Measurements from ENCODE around the gene PARD3B.

DNA sequence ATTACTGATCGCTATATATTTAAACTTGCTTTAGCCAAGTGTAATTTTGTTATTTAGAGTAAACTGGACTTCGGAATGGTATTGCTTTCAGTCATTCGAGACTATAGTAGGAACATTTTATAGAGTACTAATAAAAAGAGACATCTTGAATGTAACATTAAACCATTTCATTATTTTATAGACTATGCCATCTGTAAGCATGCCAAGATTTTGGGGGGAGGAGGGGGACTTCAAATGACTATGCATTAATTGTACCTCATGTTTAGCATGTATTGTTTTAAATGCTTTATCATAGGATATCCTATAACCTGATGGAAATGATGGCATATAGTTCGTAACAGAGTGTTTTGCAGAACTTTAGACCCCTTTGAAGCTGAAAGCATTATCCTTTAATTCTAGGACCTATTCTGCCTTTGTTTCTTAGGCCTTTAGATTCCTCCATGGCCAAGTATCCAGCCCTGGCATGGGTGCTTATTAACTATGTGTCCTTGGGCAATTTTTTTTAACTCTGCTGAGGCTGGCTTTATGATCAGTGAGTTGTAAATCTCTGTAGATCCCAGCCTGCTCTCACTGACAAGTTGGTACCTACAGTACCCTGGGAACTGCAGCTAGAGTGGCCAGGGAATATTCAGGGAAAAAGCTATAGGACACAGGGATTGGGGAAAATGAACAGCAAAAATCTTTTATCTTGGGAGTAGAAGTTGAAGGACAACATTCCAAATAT is 93.4 kb downstream of the PARD3B start:
- TF ChIP-seq TAF1 (IDR thresholded peaks at IDR 0.05; ENCODE audit: borderline replicate concordance, low read depth, low read length) (no peak), POLR2A (IDR thresholded peaks at IDR 0.05; ENCODE audit: low read depth, low read length) (no peak), POLR2AphosphoS5 (IDR thresholded peaks at IDR 0.05; ENCODE audit: low read depth, low read length) (no peak)

Data from GM12892 (cell line).